Measurements from ENCODE around the gene FAM3B.

- no peak for TF ChIP-seq CTCF (IDR thresholded peaks at IDR 0.05 in 4 of 5, conservative IDR thresholded peaks at IDR 0.05 in 1 of 5)
- no peak for TF ChIP-seq POLR2A (IDR thresholded peaks at IDR 0.05)
Measured at GRCh38 chr21:41315726-41316125, 875 bp upstream of the FAM3B start.

All from gastrocnemius medialis (tissue), 4 donors.